Keratinocyte (primary cell): Measurements from ENCODE around the gene MICALL2. TPM values are rescaled to one million over a fixed set of nuclear protein-coding genes. Genes with fewer than 3 reads are reported as not detected.

ENCODE experiments used
- DNase-seq: peaks from one replicate; pipeline ENCODE4 v3.0.0-alpha.2; 2011; ENCODE audit warnings: low read depth, missing footprints, low spot score
- FAIRE-seq: peaks from 2 replicates; lab custom pipeline; 2011; peaks lifted over from hg19 to GRCh38; lab: Jason Lieb, UNC
- H2AFZ ChIP-seq: 2 replicates; pipeline ENCODE4 v1.6.0; 2012; ENCODE audit warnings: low read length, control low read depth, inconsistent platforms; ENCODE audit not compliant: control insufficient read depth
- H3K27ac ChIP-seq: 2 replicates; pipeline ENCODE4 v1.5.1; 2011; ENCODE audit warnings: low read length; ENCODE audit not compliant: control insufficient read depth, insufficient read depth
- H3K27me3 ChIP-seq: 3 replicates; pipeline ENCODE4 v1.6.0; 2011; ENCODE audit warnings: low read length; ENCODE audit not compliant: control insufficient read depth, insufficient read depth; ENCODE audit errors: extremely low read depth
- H3K36me3 ChIP-seq, 2 experiments: 2 replicates in 1 of 2; 3 replicates in 1 of 2; pipeline ENCODE4 v1.5.1; 2011; ENCODE audit warnings: low read length in 2 of 2, mild to moderate bottlenecking in 1 of 2; ENCODE audit not compliant: control insufficient read depth in 2 of 2, insufficient read depth in 2 of 2; ENCODE audit errors: extremely low read depth in 1 of 2
- H3K4me1 ChIP-seq: 3 replicates; pipeline ENCODE4 v1.5.1; 2011; ENCODE audit warnings: low read length; ENCODE audit not compliant: control insufficient read depth, insufficient read depth; ENCODE audit errors: extremely low read depth
- H3K4me2 ChIP-seq: 3 replicates; pipeline ENCODE4 v1.6.0; 2011; ENCODE audit warnings: low read depth, low read length; ENCODE audit not compliant: control insufficient read depth, insufficient read depth; ENCODE audit errors: extremely low read depth
- H3K4me3 ChIP-seq, 3 experiments: fragments of 200-600 bp in 1 of 3; sonication (generic) in 1 of 3; 2 replicates in 2 of 3; 3 replicates in 1 of 3; pipeline ENCODE4 v1.5.1; 2011 to 2016; ENCODE audit warnings: low read length in 3 of 3, mild to moderate bottlenecking in 3 of 3, control low read depth in 2 of 3, inconsistent platforms in 1 of 3, low read depth in 1 of 3, mixed read lengths in 1 of 3, mixed run types in 1 of 3, moderate library complexity in 1 of 3; ENCODE audit not compliant: control insufficient read depth in 2 of 3, insufficient read depth in 2 of 3; ENCODE audit errors: extremely low read depth in 1 of 3
- H3K79me2 ChIP-seq: 2 replicates; pipeline ENCODE4 v1.6.0; 2012; ENCODE audit warnings: low read length; ENCODE audit not compliant: control insufficient read depth, insufficient read depth
- H3K9ac ChIP-seq: 3 replicates; pipeline ENCODE4 v1.6.0; 2011; ENCODE audit warnings: low read length; ENCODE audit not compliant: control insufficient read depth, insufficient read depth; ENCODE audit errors: extremely low read depth
- H3K9me1 ChIP-seq: 3 replicates; pipeline ENCODE4 v1.6.0; 2011; ENCODE audit warnings: low read length; ENCODE audit not compliant: control insufficient read depth, insufficient read depth; ENCODE audit errors: extremely low read depth
- H3K9me3 ChIP-seq: 2 replicates; pipeline ENCODE4 v1.5.1; 2012; ENCODE audit warnings: low read depth, low read length; ENCODE audit not compliant: control insufficient read depth
- H4K20me1 ChIP-seq: 3 replicates; pipeline ENCODE4 v1.6.0; 2011; ENCODE audit warnings: low read length; ENCODE audit not compliant: control insufficient read depth, insufficient read depth; ENCODE audit errors: extremely low read depth
- EZH2 ChIP-seq: IDR thresholded peaks from one replicate; pipeline ENCODE4 v1.6.1; 2012; ENCODE audit warnings: inconsistent platforms, mild to moderate bottlenecking, low read length, moderate library complexity
- dilution Hi-C: fragments of 300-500 bp; cut with MboI; formaldehyde crosslinking; loops from one replicate; pipeline ENCODE4 v1.7.0; 2020; ENCODE audit warnings: low sequenced_read_pairs; ENCODE audit not compliant: extremely low pct_ligation_motif_present
- polyA plus RNA-seq, 5 experiments: library from polyadenylated mRNA; depleted of rRNA in 3 of 5; stranded (reverse) in 3 of 5; stranded (forward) in 1 of 5; unstranded in 1 of 5; fragments of >200 nt; gene quantifications; 1 replicate in 1 of 5; 2 replicates in 3 of 5; 3 replicates in 1 of 5; pipeline versions ENCODE4 v1.2.1 to v1.2.3, GENCODE V29; 2011 to 2012; ENCODE audit warnings: missing spikeins in 2 of 5, low read depth in 1 of 5, low replicate concordance in 1 of 5
- TF ChIP-seq, protein P1 (sequence below), 3 experiments: IDR thresholded peaks in 1 of 3; conservative IDR thresholded peaks in 1 of 3; optimal IDR thresholded peaks in 1 of 3; 2 replicates in 2 of 3; 3 replicates in 1 of 3; pipeline versions ENCODE3 to v1.5.1; 2011; ENCODE audit warnings: low read length in 3 of 3, mild to moderate bottlenecking in 3 of 3, moderate library complexity in 2 of 3, control low read depth in 1 of 3, inconsistent platforms in 1 of 3; ENCODE audit not compliant: insufficient read depth in 2 of 3; ENCODE audit errors: extremely low read depth in 1 of 3

The MICALL2 gene
- polyA plus RNA-seq, 1 donor (not counting 4 experiments of a cell fraction or from before 2014, with no cell fraction given) = 10.4 TPM

DNA sequence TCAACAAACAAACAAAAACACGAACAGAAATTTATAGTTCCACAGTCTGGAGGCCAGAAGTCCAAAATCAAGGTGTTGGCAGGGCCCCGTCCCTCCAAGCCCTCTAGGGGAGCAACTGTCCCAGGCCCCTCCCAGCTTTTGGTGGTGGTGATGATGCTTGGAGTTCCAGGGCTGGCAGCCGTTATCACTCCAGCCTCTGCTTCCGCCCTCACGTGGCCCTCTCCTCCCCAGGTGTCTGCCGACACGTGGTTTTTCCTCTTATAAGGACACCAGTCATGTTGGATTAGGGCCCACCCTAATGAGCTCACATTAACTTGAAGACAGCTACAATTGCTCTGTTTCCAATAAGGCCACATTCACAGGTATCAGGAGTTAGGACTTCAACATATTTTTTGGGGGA is 49.7 kb downstream of the MICALL2 start:
- Histone ChIP-seq H3K27me3 (peaks cover 13% of the 10 kb centered on the region), H3K4me2 (no peak overlapping the region)
- no peak for FAIRE-seq

DNA sequence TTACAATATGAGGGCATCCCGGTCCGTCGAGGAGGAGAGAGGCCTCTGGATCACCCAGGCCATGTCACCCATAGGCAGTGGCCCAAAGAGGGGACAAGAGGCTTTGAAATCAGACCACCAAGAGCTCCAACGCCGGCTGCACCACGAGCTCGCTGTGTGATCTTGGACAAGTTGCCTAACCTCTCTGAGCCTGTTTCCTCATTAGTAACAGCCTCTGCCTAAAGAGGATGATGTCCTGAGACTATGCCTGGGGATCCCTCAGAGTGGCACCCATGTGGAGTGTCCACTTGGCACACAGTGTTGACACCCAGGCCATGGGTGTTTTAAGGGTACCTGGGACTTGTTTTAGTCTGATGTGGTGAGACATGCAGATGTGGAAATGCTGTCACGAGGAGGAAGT is 50.8 kb downstream of the MICALL2 start:
- H3K9ac ChIP-seq = no peak overlapping the region
- H3K4me3 ChIP-seq = no peak overlapping the region
- TF ChIP-seq EZH2 = no peak
- TF ChIP-seq, protein P1, sequence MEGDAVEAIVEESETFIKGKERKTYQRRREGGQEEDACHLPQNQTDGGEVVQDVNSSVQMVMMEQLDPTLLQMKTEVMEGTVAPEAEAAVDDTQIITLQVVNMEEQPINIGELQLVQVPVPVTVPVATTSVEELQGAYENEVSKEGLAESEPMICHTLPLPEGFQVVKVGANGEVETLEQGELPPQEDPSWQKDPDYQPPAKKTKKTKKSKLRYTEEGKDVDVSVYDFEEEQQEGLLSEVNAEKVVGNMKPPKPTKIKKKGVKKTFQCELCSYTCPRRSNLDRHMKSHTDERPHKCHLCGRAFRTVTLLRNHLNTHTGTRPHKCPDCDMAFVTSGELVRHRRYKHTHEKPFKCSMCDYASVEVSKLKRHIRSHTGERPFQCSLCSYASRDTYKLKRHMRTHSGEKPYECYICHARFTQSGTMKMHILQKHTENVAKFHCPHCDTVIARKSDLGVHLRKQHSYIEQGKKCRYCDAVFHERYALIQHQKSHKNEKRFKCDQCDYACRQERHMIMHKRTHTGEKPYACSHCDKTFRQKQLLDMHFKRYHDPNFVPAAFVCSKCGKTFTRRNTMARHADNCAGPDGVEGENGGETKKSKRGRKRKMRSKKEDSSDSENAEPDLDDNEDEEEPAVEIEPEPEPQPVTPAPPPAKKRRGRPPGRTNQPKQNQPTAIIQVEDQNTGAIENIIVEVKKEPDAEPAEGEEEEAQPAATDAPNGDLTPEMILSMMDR (optimal IDR thresholded peaks at IDR 0.05 in 1 of 3, IDR thresholded peaks at IDR 0.05 in 1 of 3, conservative IDR thresholded peaks at IDR 0.05 in 1 of 3; ENCODE audit: extremely low read depth in 1 of 3, insufficient read depth in 2 of 3, low read length in 3 of 3) = no peak
- dilution Hi-C loops = no loop called here
- H3K4me2 ChIP-seq = no peak overlapping the region
- no peaks in the 10 kb centered on the region for H3K9me1 ChIP-seq
- H3K4me1 ChIP-seq = no peaks in the 10 kb centered on the region
- no peaks in the 10 kb centered on the region for H4K20me1 ChIP-seq
- no peak for FAIRE-seq
- H3K27ac ChIP-seq = no peak overlapping the region
- H3K27me3 ChIP-seq = peaks cover 24% of the 10 kb centered on the region
- no peak overlapping the region for H2AFZ ChIP-seq
- no peak for DNase-seq
- no peaks in the 10 kb centered on the region for H3K9me3 ChIP-seq
- H3K79me2 ChIP-seq = no peaks in the 10 kb centered on the region
- no peaks in the 10 kb centered on the region for H3K36me3 ChIP-seq

More for the DNA sequence above, 49.7 kb downstream of the MICALL2 start:
- TF ChIP-seq, protein P1 (optimal IDR thresholded peaks at IDR 0.05 in 1 of 3, IDR thresholded peaks at IDR 0.05 in 1 of 3, conservative IDR thresholded peaks at IDR 0.05 in 1 of 3; ENCODE audit: extremely low read depth in 1 of 3, insufficient read depth in 2 of 3, low read length in 3 of 3) = no peak
- TF ChIP-seq EZH2 = no peak
- no peak overlapping the region for H3K9ac ChIP-seq
- no peak for DNase-seq
- H3K9me1 ChIP-seq = no peaks in the 10 kb centered on the region
- H3K9me3 ChIP-seq = no peaks in the 10 kb centered on the region
- no peaks in the 10 kb centered on the region for H3K36me3 ChIP-seq
- no peak overlapping the region for H3K4me3 ChIP-seq
- H3K27ac ChIP-seq = no peak overlapping the region
- no peaks in the 10 kb centered on the region for H3K4me1 ChIP-seq
- H3K79me2 ChIP-seq = no peaks in the 10 kb centered on the region
- no peaks in the 10 kb centered on the region for H4K20me1 ChIP-seq
- H2AFZ ChIP-seq = no peak overlapping the region
- dilution Hi-C loops = no loop called here
